HG03280 (cell line): ENCODE measurements around the gene BAIAP2L1.
A peak's percentile ranks its signal among the peaks of the same experiment; 100 is the strongest.
"Not testable (repeated sequence)": the region's sequence is repeated elsewhere in the genome, so short reads cannot be mapped to it uniquely, and the experiment has no call there.

Experiments
- ATAC-seq: cut with Tn5 transposase; IDR thresholded peaks from one replicate; pipeline ENCODE4 v1.9.1; 2021; ENCODE audit warnings: mild to moderate bottlenecking, moderate library complexity; ENCODE audit not compliant: unreplicated experiment

The BAIAP2L1 gene, protein sequence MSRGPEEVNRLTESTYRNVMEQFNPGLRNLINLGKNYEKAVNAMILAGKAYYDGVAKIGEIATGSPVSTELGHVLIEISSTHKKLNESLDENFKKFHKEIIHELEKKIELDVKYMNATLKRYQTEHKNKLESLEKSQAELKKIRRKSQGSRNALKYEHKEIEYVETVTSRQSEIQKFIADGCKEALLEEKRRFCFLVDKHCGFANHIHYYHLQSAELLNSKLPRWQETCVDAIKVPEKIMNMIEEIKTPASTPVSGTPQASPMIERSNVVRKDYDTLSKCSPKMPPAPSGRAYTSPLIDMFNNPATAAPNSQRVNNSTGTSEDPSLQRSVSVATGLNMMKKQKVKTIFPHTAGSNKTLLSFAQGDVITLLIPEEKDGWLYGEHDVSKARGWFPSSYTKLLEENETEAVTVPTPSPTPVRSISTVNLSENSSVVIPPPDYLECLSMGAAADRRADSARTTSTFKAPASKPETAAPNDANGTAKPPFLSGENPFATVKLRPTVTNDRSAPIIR

DNA sequence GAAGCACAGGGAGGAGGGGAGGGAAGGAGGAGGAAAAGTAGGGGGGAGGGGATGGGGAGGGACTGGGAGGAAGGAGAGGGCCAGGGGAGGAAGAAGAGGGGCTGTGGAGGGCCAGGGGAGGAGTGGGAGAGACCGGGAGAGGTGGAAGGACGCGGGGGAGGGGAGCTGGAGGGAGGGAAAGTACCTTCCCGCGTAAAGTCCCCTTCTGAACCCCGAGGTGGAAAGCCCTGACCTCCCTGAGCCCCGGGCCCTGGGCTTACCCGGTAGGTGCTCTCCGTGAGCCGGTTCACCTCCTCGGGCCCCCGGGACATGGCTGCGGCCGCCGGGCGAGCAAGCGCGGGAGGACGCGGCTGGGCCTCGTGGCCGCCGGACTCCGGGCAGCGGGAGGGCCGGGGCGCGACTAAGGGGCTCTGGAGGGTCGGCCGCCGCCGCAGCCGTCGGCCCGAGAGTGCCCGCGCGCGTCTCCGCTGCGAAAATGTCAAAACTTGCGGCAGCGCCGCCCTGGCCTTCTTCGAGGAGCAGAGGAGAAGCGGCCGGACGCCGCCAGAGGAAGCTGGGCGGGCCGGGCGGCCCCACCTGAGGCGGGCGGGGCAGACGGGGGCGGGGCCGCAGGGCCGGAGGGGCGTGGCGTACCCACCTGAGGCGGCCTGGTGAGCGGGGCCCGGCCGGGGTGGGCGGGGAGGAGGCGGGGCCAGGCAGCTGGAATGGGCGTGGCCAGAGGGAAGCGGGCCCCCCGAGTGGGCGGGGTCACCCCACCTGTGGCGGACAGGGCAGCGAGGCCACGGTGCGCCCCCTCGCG lies at the start of gene BAIAP2L1:
TSS of gene BAIAP2L1 (minus strand) at position 549 of the 799 bp plus-strand sequence. CDS start at position 311, 238 bp downstream.
- peak; percentile 90 for ATAC-seq

DNA sequence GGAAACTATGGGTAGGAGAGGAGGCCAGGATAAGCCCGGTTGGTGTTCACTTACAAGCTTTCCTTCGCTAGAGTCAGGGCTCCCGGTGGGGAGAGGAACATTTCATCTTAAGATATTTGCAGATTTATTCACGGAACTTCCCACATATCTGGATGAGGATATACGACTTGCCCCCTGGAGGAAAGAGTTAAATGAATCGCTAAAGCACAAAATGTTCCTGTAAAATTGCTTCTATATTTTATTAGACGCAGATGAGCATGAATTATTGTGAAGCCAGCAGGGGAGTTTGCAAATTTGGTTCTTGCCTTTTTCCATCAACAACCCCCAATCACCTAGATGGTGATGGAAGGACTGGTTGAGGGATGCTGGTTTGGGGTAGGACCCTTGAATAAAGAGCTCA lies 47.9 kb upstream of the BAIAP2L1 start:
- no peak for ATAC-seq

DNA sequence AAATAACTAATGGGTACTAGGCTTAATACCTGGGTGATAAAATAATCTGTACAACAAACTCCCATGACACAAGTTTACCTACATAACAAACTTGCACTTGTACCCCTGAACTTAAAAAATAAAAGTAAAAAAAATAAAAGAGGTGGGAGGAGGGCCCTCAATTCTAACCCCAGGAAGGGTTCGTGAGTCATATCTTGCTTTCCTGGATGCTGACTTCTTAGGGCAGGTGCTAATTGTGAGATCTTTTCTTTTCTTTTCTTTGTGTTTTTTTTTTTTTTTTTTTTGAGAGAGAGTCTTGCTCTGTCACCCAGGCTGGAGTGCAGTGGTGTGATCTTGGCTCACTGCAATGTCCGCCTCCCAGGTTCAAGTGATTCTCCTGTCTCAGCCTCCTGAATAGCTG lies 40.1 kb upstream of the BAIAP2L1 start:
- not testable (repeated sequence) for ATAC-seq

DNA sequence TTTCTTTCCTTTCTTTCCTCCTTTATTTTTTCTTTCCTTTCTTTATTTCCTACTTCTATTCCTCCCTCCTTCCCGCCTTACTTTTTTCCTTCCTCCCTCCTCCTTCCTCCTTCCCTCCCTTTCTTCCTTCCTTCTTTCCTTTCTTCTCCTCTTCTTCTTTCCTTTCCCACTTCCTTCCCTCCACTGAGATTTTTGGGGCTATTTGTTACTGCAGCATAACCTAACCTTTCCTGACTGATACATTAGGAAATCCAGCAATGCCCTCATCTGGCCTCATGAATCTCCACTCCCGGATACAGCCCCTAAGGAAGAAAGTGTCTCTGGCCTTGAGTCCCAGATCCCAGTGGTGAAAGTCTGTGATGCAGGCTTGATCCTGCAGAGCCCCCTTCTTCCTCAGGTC lies 38.6 kb upstream of the BAIAP2L1 start:
- ATAC-seq: no peak

DNA sequence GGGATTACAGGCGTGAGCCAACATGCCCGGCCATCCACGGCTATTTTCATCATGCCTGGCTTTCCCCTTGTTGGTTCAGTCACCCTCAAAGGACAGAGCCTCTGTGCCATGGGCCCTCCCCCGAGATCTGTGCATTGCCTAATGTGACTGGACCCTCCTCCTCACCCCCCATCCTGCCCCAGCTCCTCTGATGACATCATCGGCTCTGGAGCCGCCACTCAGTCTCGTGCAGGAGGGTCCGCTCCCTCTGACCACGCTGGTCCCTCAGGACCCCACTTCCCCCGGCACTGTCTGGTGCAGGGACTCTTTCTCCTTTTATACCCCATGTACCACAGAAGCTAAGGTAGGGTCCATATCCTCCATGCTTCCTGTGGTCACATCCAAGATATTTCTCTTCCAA lies 33.2 kb upstream of the BAIAP2L1 start:
- no peak for ATAC-seq

DNA sequence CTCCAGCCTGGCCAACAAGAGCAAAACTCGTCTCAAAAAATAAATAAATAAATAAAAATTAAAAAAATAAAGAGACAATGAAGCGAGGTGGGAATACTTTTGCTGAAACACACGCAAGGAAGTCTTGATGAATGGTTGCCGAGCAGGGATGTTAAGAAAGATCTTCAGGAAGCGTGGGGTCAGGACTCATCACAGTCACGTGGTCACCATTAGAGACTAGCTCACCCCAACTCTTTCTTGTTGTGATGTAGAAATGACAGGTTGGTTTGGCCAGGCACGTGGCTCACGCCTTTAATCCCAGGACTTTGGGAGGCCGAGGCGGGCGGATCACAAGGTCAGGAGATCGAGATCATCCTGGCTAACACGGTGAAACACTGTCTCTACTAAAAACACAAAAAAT lies 28.9 kb upstream of the BAIAP2L1 start:
- no peak for ATAC-seq

DNA sequence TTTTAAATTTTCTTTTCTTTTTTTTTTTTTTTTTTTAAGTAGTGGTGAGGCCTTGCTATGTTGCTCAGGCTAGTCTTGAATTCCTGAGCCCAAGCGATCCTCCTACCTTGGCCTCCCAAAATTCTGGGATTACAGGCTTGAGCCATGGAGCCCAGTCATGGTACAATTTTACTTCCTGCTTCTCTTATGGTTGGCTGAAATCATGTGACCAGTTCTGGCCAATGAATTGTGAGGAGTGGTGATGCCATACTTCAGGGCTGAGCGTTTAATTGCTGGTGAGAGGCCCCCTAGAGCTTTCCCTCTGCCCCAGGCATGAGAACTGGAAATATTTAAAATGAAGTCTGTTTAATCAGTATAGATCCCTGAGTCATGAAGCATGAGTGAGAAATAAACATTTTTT lies 22.2 kb upstream of the BAIAP2L1 start:
- ATAC-seq: no peak

DNA sequence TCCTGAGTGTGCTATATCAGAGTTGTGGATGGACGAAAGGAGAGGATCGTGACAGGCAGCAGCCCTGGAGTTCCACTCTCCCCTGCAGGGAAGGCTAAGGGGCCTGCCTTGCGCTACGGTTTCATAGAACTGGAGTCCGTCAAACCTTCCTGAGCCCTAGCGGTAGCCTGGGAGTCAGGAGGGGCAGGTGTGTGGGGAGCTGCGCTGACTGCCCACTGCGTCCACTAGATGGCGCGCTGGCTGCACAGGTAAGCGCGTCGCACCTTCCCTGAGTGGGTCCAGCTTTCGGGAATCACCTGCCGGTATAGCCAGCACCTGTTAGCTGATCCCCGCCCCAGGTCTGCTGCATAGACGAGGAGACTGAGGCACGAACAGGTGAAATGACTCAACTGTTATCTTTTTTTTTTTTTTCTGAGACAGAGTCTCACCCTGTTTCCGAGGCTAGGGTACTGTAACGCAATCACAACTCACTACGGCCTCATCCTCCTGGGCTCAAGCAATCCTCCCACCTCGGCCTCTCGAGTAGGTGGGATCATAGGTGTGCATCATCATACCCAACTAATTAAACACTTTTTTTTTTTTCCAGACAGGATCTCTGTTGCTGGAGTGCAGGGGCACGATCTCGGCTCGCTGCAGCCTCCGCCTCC lies 20.2 kb upstream of the BAIAP2L1 start:
- ATAC-seq: peak; percentile 66

DNA sequence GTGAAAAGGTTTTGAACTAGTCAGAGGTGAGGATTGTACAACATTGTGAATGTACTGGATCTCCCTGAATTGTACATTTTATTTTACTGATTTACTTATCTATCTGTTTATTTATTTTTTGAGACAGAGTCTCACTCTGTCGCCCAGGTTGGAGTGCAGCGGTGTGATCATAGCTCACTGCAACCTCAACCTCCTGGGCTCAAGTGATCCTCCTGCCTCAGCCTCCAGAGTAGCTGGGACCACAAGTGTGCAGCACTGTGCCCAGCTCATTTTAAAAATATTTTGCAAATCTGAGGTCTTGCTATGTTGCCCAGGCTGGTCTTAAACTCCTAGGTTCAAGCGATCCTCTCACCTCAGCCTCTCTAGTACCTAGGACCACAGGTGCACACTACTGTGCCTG lies 19.1 kb upstream of the BAIAP2L1 start:
- not testable (repeated sequence) for ATAC-seq

DNA sequence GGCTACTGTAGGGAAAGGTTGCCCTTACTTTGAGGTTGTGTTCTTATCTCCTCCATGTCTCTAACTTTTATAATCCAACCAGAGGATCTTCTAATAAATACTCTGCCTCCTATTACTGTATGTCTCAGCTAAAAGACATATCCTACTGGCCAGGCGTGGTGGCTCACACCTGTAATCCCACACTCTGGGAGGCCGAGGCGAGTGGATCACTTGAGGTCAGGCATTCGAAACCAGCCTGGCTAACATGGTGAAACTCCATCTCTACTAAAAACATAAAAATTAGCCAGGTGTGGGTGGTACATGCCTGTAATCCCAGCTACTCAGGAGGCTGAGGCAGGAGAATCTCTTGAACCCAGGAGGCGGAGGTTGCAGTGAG lies 18.4 kb upstream of the BAIAP2L1 start:
- not testable (repeated sequence) for ATAC-seq

DNA sequence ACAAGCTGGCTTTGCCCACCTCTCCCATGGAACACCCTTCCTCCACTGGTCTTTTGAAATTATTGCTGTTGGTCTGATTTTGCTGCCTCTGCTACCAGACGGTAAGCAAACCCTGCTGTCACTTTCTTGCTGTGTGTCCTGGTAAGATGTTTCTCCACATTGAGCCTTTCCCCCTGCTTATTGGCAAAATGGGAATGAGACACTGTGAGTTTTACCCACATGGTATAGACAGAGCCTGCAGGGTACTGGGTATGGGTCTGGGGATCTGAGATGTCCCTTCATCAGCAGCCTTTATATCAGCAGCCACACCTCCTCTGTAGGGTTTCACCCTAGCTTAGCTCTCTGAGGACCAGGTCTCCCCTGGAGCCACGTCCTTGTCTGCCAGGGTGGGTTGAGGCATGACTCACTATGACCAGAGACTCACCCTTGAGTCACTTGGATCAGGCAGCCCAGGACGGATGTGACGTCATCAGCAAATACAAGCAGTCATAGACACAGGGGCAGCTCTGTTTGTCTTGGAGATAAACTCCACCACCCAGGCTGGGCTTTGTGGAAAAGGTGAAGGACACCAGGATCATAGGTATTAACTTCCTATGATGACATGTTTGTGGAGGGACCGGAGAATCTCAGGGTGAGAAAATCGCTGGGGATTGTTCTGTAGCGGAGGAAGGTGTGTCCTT lies 17.9 kb upstream of the BAIAP2L1 start:
- no peak for ATAC-seq

DNA sequence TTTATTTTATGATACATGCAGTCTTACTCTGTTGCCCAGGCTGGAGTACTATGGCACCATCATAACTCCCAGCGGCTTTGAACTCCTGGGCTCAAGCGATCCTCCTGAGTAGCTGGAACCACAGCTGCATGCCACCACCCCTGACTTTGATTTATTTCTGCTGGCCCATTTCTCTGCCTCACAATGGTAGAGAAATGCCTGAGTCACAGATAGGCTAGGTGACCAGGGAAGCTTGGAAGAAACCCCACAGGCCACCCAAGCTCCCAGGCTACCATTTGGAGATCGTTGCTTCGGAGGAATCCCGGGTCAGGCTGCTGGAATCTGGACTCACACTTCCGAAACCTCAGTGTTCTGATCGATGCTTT lies 17.4 kb upstream of the BAIAP2L1 start:
- no peak for ATAC-seq

DNA sequence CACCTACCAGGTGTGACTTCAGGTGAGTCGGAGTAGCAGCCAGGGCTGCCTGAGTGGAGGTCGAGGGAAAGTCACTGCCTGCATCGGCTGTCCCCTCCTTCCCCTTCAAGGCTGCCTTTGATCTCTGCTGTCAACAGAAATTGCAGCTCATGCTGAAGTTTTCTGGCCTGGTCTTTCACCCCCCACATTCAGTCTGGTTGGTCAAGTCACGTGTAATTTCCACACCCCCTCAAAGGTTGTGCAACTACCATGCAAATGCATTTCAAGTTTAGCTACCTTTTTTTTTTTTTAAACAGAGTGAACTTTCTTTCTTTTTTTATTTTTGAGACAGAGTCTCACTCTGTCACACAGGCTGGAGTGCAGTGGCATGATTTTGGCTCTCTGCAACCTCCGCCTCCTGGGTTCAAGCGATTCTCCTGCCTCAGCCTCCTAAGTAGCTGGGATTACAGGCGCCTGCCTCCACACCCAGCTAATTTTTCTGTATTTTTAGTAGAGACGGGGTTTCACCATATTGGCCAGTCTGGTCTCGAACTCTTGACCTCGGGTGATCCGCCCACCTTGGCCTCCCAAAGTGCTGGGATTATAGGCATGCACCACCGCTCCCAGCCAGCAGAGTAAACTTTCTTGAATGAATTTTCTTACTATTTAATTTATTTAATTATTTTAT lies 16.8 kb upstream of the BAIAP2L1 start:
- ATAC-seq: not testable (repeated sequence)

DNA sequence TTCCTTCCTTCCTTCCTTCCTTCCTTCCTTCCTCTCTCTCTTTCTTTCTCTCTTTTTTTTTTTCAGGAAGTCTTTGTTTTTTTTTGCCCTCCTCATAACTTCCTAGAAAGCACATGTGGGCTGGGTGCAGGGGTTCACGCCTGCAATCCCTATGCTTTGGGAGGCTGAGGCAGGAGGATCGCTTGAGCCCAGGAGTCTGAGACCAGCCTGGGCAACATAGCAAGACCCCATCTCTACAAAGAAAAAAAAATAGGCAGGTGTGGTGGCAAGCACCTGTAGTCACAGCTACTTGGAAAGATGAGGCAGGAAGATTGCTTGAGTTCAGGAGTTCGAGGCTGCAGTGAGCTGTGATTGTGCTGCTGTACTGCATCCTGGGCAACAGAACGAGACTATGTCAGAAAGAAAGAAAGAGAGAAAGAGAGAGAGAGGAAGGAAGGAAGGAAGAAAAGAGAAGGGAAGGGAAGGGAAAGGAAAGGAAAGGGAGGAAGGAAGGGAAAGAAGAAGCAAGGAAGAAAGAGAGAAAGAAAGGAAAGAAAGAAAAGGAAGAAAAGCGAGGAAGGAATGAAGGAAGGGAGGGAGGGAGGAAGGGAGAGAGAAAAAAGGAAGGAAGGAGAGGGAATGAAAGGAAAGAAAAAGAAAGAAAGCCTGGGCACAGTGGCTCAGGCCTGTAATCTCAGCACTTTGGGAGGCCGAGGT lies 13.5 kb upstream of the BAIAP2L1 start:
- no peak for ATAC-seq

DNA sequence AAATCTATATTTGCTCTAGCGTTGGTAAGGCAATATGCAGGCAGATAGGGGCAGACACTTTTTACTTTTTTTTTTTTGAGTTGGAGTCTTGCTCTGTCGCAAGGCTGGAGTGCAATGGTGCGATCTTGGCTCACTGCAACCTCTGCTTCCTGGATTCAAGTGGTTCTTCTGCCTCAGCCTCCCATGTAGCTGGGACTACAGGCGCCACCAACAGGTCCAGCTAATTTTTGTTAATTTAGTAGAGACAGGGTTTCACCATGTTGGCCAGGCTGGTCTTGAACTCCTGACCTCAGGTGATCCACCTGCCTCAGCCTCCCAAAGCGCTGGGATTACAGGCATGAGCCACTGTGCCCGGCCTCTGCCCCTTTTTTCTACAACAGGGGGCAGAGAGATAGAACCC lies 12.8 kb upstream of the BAIAP2L1 start:
- ATAC-seq: not testable (repeated sequence)

DNA sequence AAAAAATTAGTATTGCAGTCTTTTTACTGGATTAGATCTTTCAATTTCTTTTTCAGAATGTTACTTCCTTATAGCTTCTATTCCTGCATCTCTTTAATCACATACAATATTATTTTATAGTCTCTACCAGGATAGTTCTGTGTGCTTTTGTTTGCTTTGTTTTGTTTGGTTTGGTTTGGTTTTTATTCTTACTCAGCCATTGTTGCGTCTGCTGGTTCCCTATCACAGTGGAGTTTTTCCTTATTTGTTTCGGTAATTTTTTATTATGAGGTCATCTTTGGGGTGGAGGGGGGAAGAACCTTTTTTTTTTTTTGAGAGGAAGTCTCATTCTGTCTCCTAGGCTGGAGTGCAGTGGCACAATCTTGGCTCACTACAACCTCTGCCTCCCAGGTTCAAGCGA lies 9.0 kb upstream of the BAIAP2L1 start:
- no peak for ATAC-seq

DNA sequence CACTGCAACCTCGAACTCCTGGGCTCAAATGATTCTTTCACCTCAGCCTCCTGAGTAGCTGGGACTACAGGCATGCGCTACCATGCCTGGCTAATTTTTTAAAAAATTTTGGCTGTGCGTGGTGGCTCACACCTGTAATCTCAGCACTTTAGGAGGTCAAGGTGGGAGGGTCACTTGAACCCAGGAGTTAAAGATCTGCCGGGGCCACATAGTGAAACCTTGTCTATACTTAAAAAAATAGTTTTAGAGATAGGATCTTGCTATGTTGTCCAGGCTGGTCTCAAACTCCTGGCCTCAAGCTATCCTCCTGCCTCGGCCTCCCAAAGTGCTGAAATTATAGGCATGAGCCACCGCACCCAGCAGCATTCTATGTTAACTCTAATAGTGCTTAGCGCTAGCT lies 7.3 kb upstream of the BAIAP2L1 start:
- ATAC-seq: not testable (repeated sequence)

DNA sequence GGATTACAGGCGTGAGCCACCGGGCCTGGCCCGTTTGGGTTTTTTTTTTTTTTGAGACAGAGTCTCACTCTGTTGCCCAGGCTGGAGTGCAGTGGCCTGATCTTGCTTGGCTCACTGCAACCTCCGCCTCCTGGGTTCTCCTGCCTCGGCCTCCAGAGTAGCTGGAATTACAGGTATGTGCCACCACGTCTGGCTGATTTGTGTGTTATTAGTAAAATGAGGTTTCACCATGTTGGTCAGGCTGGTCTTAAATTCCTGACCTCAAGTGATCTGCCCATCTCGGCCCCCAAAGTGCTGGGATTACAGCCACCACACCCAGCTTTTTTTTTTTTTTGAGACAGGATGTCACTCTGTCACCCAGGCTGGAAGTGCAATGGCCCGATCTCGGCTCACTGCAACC lies 5.9 kb upstream of the BAIAP2L1 start:
- ATAC-seq: no peak

DNA sequence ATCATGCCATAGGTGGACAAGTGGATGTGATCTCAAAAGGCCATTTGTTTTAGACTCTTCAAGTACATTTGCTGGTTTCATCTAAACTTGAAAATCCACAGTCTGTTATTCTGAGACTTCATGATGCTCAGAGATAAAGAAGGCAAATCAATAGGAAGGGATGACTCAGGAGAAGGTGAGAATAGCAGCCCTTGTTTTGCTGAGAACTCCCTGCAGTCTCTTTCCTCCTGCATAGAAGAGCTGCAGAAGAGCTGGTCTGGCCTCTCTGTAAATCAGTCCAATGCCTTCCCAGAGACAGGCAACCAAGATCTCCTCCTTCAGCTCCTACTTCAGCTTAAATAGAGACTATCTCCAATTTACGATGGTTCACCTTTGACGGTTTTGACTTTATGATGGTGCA lies 4.0 kb upstream of the BAIAP2L1 start:
- no peak for ATAC-seq
